Measurements from ENCODE around the gene UCK1. TPM values are rescaled to one million over a fixed set of nuclear protein-coding genes. Genes with fewer than 3 reads are reported as not detected.

UCK1 gene
- total RNA-seq, 1 donor from 2014 or later: 30.7 TPM

- TF ChIP-seq EZH2phosphoT487 (IDR thresholded peaks at IDR 0.05) (no peak), CTCF (IDR thresholded peaks at IDR 0.05) (no peak), EZH2 (IDR thresholded peaks at IDR 0.05) (no peak)
- Histone ChIP-seq H3K4me2 (no peak overlapping the region), H3K4me1 (no peaks in the 10 kb centered on the region), H3K27ac (no peak overlapping the region), H3K9me3 (ENCODE audit: low read depth) (no peaks in the 10 kb centered on the region), H3K36me3 (no peaks in the 10 kb centered on the region), H3K79me2 (ENCODE audit: low read depth) (no peaks in the 10 kb centered on the region), H4K20me1 (ENCODE audit: low read depth) (no peaks in the 10 kb centered on the region), H3F3A (ENCODE audit: low read depth) (peaks cover 12% of the 10 kb centered on the region), H3K4me3 (no peak overlapping the region), H3K27me3 (no peaks in the 10 kb centered on the region), H3K9ac (no peak overlapping the region), H2AFZ (replicated peaks) (no peak overlapping the region)
- H3K4me1 Mint-ChIP-seq: no peaks in the 10 kb centered on the region
- H3K27ac Mint-ChIP-seq: no peak overlapping the region
- peaks cover 10% of the 10 kb centered on the region for H3K27me3 Mint-ChIP-seq (ENCODE audit: insufficient read depth, low read depth)
- no peak for DNase-seq (ENCODE audit: low spot score)
- peaks cover 22% of the 10 kb centered on the region for H3K36me3 Mint-ChIP-seq
- no peak overlapping the region for H3K4me3 Mint-ChIP-seq
- no peaks in the 10 kb centered on the region for H3K9me3 Mint-ChIP-seq
Measured at GRCh38 chr9:131520503-131520902, 10.6 kb downstream of the UCK1 start.

- H3K9me3 ChIP-seq (ENCODE audit: low read depth): no peaks in the 10 kb centered on the region
- no peak overlapping the region for H3K27ac ChIP-seq
- H3F3A ChIP-seq (ENCODE audit: low read depth): no peaks in the 10 kb centered on the region
- no peaks in the 10 kb centered on the region for H3K79me2 ChIP-seq (ENCODE audit: low read depth)
- Mint-ChIP-seq H3K27ac (no peak overlapping the region), H3K27me3 (ENCODE audit: insufficient read depth, low read depth) (peaks cover 6% of the 10 kb centered on the region), H3K4me1 (no peaks in the 10 kb centered on the region), H3K4me3 (no peak overlapping the region), H3K36me3 (peaks cover 24% of the 10 kb centered on the region), H3K9me3 (no peaks in the 10 kb centered on the region)
- H3K36me3 ChIP-seq: no peaks in the 10 kb centered on the region
- no peak overlapping the region for H3K9ac ChIP-seq
- no peak overlapping the region for H3K4me2 ChIP-seq
- H2AFZ ChIP-seq (replicated peaks): no peak overlapping the region
- H3K27me3 ChIP-seq: no peaks in the 10 kb centered on the region
- H3K4me3 ChIP-seq: no peak overlapping the region
- DNase-seq (ENCODE audit: low spot score): no peak
- H3K4me1 ChIP-seq: no peaks in the 10 kb centered on the region
- TF ChIP-seq EZH2 (IDR thresholded peaks at IDR 0.05): no peak
- TF ChIP-seq EZH2phosphoT487 (IDR thresholded peaks at IDR 0.05): no peak
- TF ChIP-seq CTCF (IDR thresholded peaks at IDR 0.05): no peak
- no peaks in the 10 kb centered on the region for H4K20me1 ChIP-seq (ENCODE audit: low read depth)
Measured at GRCh38 chr9:131518553-131518952, 12.5 kb downstream of the UCK1 start.

GRCh38 chr9:131517761-131518190, 13.3 kb downstream of the UCK1 start:
- H3K4me3 ChIP-seq: no peak overlapping the region
- Mint-ChIP-seq H3K9me3 (no peaks in the 10 kb centered on the region), H3K4me3 (peak overlapping the region; percentile 27), H3K27me3 (ENCODE audit: insufficient read depth, low read depth) (peaks cover 7% of the 10 kb centered on the region), H3K36me3 (peaks cover 24% of the 10 kb centered on the region), H3K27ac (no peak overlapping the region), H3K4me1 (no peaks in the 10 kb centered on the region)
- no peaks in the 10 kb centered on the region for H3K9me3 ChIP-seq (ENCODE audit: low read depth)
- H3K4me2 ChIP-seq: no peak overlapping the region
- no peaks in the 10 kb centered on the region for H4K20me1 ChIP-seq (ENCODE audit: low read depth)
- H3K9ac ChIP-seq: no peak overlapping the region
- no peaks in the 10 kb centered on the region for H3K27me3 ChIP-seq
- no peak for DNase-seq (ENCODE audit: low spot score)
- H3K27ac ChIP-seq: no peak overlapping the region
- H3K36me3 ChIP-seq: no peaks in the 10 kb centered on the region
- no peaks in the 10 kb centered on the region for H3F3A ChIP-seq (ENCODE audit: low read depth)
- TF ChIP-seq CTCF (IDR thresholded peaks at IDR 0.05) (no peak), EZH2phosphoT487 (IDR thresholded peaks at IDR 0.05) (no peak), EZH2 (IDR thresholded peaks at IDR 0.05) (no peak)
- no peaks in the 10 kb centered on the region for H3K4me1 ChIP-seq
- H3K79me2 ChIP-seq (ENCODE audit: low read depth): no peaks in the 10 kb centered on the region
- no peak overlapping the region for H2AFZ ChIP-seq (replicated peaks)
